Breast epithelium (tissue), 3 donors: ENCODE measurements around the gene MSRB1.

ENCODE experiments used
- POLR2A ChIP-seq: fragments of 450-650 bp; IDR thresholded peaks from one replicate; pipeline ENCODE4 v1.6.1; 2016; ENCODE audit warnings: antibody characterized with exemption, mild to moderate bottlenecking, moderate library complexity
- TF ChIP-seq, protein P1 (sequence below), 3 donors: fragments of 450-650 bp; IDR thresholded peaks; one replicate each; pipeline ENCODE4 v1.5.1; 2016 to 2017; ENCODE audit warnings: antibody characterized with exemption in 3 of 3, mild to moderate bottlenecking in 3 of 3, moderate library complexity in 3 of 3

DNA sequence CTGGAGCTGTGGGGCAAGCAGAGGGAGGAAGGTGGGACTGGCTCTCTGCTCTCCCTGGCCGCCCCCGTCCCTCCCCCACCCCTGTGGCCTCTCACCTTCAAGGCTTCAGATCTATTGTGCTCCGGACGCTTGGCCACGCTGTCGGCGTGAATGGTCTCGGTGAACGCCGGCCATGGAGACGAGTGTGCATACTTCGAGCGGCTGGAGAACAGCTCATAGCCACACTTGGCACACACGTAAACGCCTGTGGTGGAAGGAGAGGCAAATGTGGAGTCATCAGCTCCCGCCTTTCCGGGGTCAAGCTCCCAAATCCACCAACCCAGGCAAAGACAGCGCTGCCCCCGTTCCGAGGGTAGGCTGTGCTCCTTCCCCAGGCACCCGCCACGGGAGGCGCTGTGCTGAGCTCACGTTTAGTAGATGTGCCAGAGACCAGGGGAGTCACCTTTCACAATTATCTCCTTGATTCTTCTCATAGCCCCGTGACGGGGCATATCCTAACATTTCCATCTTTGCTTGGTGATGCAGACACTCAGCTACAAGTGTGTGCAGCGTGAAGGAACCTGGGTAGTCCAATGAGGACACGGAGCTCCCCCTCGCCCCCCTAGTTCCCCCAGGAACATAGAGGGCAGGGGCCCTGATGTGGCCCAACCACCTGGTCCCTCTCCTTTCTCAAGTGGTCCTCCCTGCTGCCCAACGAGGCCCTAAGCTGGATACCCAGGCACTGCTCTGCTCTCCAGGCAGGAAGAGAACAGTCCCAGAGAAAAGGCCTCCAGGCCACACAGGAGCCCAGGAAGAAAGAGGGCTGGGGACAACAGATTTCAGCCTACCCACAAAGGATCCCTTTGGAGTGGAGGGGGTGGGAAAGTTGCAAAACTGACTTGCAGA is 1.6 kb downstream of the MSRB1 start:
- TF ChIP-seq, protein P1, sequence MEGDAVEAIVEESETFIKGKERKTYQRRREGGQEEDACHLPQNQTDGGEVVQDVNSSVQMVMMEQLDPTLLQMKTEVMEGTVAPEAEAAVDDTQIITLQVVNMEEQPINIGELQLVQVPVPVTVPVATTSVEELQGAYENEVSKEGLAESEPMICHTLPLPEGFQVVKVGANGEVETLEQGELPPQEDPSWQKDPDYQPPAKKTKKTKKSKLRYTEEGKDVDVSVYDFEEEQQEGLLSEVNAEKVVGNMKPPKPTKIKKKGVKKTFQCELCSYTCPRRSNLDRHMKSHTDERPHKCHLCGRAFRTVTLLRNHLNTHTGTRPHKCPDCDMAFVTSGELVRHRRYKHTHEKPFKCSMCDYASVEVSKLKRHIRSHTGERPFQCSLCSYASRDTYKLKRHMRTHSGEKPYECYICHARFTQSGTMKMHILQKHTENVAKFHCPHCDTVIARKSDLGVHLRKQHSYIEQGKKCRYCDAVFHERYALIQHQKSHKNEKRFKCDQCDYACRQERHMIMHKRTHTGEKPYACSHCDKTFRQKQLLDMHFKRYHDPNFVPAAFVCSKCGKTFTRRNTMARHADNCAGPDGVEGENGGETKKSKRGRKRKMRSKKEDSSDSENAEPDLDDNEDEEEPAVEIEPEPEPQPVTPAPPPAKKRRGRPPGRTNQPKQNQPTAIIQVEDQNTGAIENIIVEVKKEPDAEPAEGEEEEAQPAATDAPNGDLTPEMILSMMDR (IDR thresholded peaks at IDR 0.05), result no peak
- no peak for TF ChIP-seq POLR2A
